HFFc6 (cell line): Measurements from ENCODE around the gene CYTH4. TPM values are rescaled to one million over a fixed set of nuclear protein-coding genes. Genes with fewer than 3 reads are reported as not detected.
A peak's percentile ranks its signal among the peaks of the same experiment; 100 is the strongest.

Experiments
- DNase-seq: peaks from one replicate; pipeline ENCODE4 v3.0.0-alpha.2; 2018
- H3K27ac Mint-ChIP-seq: 2 replicates; pipeline ENCODE4 v1.8.0; 2020; ENCODE audit warnings: mild to moderate bottlenecking, mixed read lengths
- H3K27me3 Mint-ChIP-seq: 2 replicates; pipeline ENCODE4 v1.8.0; 2021; ENCODE audit warnings: mild to moderate bottlenecking, moderate library complexity, mixed read lengths; ENCODE audit not compliant: insufficient read depth
- H3K36me3 Mint-ChIP-seq: 2 replicates; pipeline ENCODE4 v1.8.0; 2021; ENCODE audit warnings: low read depth, mixed read lengths
- H3K4me1 Mint-ChIP-seq: 2 replicates; pipeline ENCODE4 v1.8.0; 2020; ENCODE audit warnings: low read depth, mixed read lengths
- H3K4me3 Mint-ChIP-seq: 2 replicates; pipeline ENCODE4 v1.8.0; 2020; ENCODE audit warnings: mild to moderate bottlenecking, moderate library complexity, mixed read lengths
- H3K9me3 Mint-ChIP-seq: 2 replicates; pipeline ENCODE4 v1.8.0; 2020; ENCODE audit warnings: mild to moderate bottlenecking, mixed read lengths
- CTCF ChIP-seq: fragments of 200-600 bp; sonication (generic); IDR thresholded peaks from 2 replicates; pipeline ENCODE4 v1.5.0; 2021; ENCODE audit warnings: antibody characterized with exemption, mild to moderate bottlenecking
- total RNA-seq, 6 experiments: library from RNA; stranded (reverse); fragmentation: NEBNext Ultra II Directional; extraction: Animal tissue kit (Norgen Biotek cat#: 25700); gene quantifications; 2 replicates in 1 of 6; 3 replicates in 5 of 6; pipeline ENCODE4 v1.2.3, GENCODE V29; 2021

The CYTH4 gene
- total RNA-seq, 6 experiments from 2014 or later, result 0.28 TPM; not detected in 5

GRCh38 chr22:37258753-37259401, 23.4 kb upstream of the CYTH4 start:
- H3K36me3 Mint-ChIP-seq, result peaks cover 4% of the 10 kb centered on the region
- no peak for DNase-seq
- peaks cover 42% of the 10 kb centered on the region for H3K4me1 Mint-ChIP-seq
- H3K27me3 Mint-ChIP-seq, result peaks cover 26% of the 10 kb centered on the region
- no peak overlapping the region for H3K4me3 Mint-ChIP-seq
- H3K27ac Mint-ChIP-seq, result no peak overlapping the region
- no peak for TF ChIP-seq CTCF
- peaks cover 9% of the 10 kb centered on the region for H3K9me3 Mint-ChIP-seq

GRCh38 chr22:37259540-37260029, 22.7 kb upstream of the CYTH4 start:
- peak; percentile 33 for DNase-seq
- H3K9me3 Mint-ChIP-seq, result peaks cover 16% of the 10 kb centered on the region

GRCh38 chr22:37260155-37260795, 22.0 kb upstream of the CYTH4 start:
- Mint-ChIP-seq H3K9me3 (peaks cover 23% of the 10 kb centered on the region), H3K36me3 (peaks cover 8% of the 10 kb centered on the region), H3K4me1 (peaks cover 28% of the 10 kb centered on the region), H3K4me3 (no peak overlapping the region), H3K27me3 (peaks cover 31% of the 10 kb centered on the region), H3K27ac (no peak overlapping the region)
- no peak for DNase-seq
- no peak for TF ChIP-seq CTCF

More at GRCh38 chr22:37259540-37260029, 22.7 kb upstream of the CYTH4 start:
- peaks cover 7% of the 10 kb centered on the region for H3K36me3 Mint-ChIP-seq
- peak; percentile 70 for TF ChIP-seq CTCF
- peaks cover 32% of the 10 kb centered on the region for H3K27me3 Mint-ChIP-seq
- H3K4me3 Mint-ChIP-seq, result peak overlapping the region; percentile 53
- no peak overlapping the region for H3K27ac Mint-ChIP-seq
- peaks cover 35% of the 10 kb centered on the region for H3K4me1 Mint-ChIP-seq

GRCh38 chr22:37260901-37261336, 21.4 kb upstream of the CYTH4 start:
- Mint-ChIP-seq H3K36me3 (peaks cover 8% of the 10 kb centered on the region), H3K27me3 (peaks cover 33% of the 10 kb centered on the region)

GRCh38 chr22:37262346-37262745, 20.0 kb upstream of the CYTH4 start:
- TF ChIP-seq CTCF, result no peak

More at GRCh38 chr22:37260901-37261336, 21.4 kb upstream of the CYTH4 start:
- TF ChIP-seq CTCF, result peak; percentile 96
- Mint-ChIP-seq H3K9me3 (peaks cover 23% of the 10 kb centered on the region), H3K27ac (no peak overlapping the region), H3K4me1 (peaks cover 25% of the 10 kb centered on the region), H3K4me3 (no peak overlapping the region)
- peak; percentile 39 for DNase-seq

More at GRCh38 chr22:37262346-37262745, 20.0 kb upstream of the CYTH4 start:
- no peak overlapping the region for H3K4me3 Mint-ChIP-seq
- no peak overlapping the region for H3K27ac Mint-ChIP-seq
- DNase-seq, result no peak
- H3K27me3 Mint-ChIP-seq, result peaks cover 30% of the 10 kb centered on the region
- peaks cover 33% of the 10 kb centered on the region for H3K4me1 Mint-ChIP-seq
- H3K9me3 Mint-ChIP-seq, result peaks cover 23% of the 10 kb centered on the region
- H3K36me3 Mint-ChIP-seq, result peaks cover 8% of the 10 kb centered on the region
